Measurements from ENCODE around the gene NUAK1.

DNA sequence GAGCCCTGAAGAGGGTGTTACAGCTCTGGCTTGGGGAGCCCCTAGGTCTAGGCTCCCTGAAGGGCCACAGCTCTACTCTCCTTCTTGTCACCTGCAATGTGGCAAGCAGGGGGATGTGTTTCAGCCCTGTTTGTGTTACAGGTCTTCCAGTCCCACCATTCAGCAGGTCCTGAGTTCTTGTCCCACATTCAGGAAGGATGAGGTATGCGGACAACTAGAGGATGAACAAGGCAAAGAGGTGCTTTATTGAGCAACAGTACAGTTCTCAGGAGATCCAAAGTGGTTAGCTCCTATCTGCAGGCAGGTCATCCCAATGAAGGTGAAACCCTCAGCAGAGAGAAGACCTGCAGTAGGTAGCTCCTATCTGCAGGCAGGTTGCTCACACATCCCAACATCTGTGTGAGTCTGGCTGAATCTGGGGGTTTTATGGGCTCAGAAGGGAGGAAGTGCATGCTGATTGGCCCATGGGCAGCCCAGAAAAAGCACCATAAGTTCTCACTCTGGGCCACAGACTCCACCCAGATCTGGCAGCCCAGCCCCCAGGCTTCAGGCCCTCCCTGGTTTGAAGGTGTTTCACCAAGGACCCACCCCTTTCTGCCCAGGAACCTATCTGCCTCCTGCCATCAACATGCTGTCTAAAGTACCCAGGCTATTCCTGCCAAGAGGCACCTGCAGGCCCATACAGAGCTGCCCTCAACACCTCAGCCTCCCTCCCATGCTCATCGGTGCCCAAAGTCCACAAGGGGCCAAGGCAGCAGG, 98.9 kb downstream of the NUAK1 start:
- TF ChIP-seq POLR2A (IDR thresholded peaks at IDR 0.05) (no peak), EP300 (IDR thresholded peaks at IDR 0.05) (no peak), POLR2AphosphoS5 (IDR thresholded peaks at IDR 0.05) (no peak)
- TF ChIP-seq, protein P1, sequence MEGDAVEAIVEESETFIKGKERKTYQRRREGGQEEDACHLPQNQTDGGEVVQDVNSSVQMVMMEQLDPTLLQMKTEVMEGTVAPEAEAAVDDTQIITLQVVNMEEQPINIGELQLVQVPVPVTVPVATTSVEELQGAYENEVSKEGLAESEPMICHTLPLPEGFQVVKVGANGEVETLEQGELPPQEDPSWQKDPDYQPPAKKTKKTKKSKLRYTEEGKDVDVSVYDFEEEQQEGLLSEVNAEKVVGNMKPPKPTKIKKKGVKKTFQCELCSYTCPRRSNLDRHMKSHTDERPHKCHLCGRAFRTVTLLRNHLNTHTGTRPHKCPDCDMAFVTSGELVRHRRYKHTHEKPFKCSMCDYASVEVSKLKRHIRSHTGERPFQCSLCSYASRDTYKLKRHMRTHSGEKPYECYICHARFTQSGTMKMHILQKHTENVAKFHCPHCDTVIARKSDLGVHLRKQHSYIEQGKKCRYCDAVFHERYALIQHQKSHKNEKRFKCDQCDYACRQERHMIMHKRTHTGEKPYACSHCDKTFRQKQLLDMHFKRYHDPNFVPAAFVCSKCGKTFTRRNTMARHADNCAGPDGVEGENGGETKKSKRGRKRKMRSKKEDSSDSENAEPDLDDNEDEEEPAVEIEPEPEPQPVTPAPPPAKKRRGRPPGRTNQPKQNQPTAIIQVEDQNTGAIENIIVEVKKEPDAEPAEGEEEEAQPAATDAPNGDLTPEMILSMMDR (IDR thresholded peaks at IDR 0.05), result no peak
